K562 (cell line): ENCODE measurements around the gene ZNF23. TPM values are rescaled to one million over a fixed set of nuclear protein-coding genes. Genes with fewer than 3 reads are reported as not detected.
A peak's percentile ranks its signal among the peaks of the same experiment; 100 is the strongest.

ENCODE experiments used
- CBX2 ChIP-seq: fragments of 200-600 bp; sonication (generic); IDR thresholded peaks from one replicate; pipeline ENCODE4 v1.6.1; 2012; ENCODE audit warnings: mild to moderate bottlenecking, low read length, inconsistent platforms; ENCODE audit not compliant: insufficient read depth, poor library complexity, severe bottlenecking
- CBX3 ChIP-seq, 2 experiments: IDR thresholded peaks; 1 replicate in 1 of 2; 2 replicates in 1 of 2; pipeline ENCODE4 v1.6.1; 2012; ENCODE audit warnings: inconsistent platforms in 2 of 2, low read length in 2 of 2, borderline replicate concordance in 1 of 2, control low read depth in 1 of 2
- CBX5 ChIP-seq: IDR thresholded peaks from 2 replicates; pipeline ENCODE4 v1.6.1; 2014; ENCODE audit warnings: low read depth, borderline replicate concordance
- CCNT2 ChIP-seq: IDR thresholded peaks from 2 replicates; pipeline ENCODE4 v1.6.1; 2011; ENCODE audit warnings: borderline replicate concordance, low read depth, mild to moderate bottlenecking, moderate library complexity, mixed read lengths, low read length; ENCODE audit not compliant: insufficient read length; ENCODE audit errors: extremely low read depth
- CHD1 ChIP-seq: fragments of 200-600 bp; sonication (generic); IDR thresholded peaks from one replicate; pipeline ENCODE4 v1.6.1; 2012; ENCODE audit warnings: mild to moderate bottlenecking, moderate library complexity, low read length, inconsistent platforms
- CREBBP ChIP-seq: IDR thresholded peaks from one replicate; pipeline ENCODE4 v1.6.1; 2012; ENCODE audit warnings: low read depth, mild to moderate bottlenecking, control low read depth, inconsistent platforms, low read length
- HBP1 ChIP-seq: fragments of 450-650 bp; formaldehyde crosslinking; IDR thresholded peaks from 2 replicates; pipeline ENCODE4 v1.4.0; 2022; ENCODE audit warnings: missing genetic modification characterization
- HEY1 ChIP-seq: fragments of 250-450 bp; sonication (Bioruptor Pico); IDR thresholded peaks from 2 replicates; pipeline ENCODE4 v1.5.0; 2020; ENCODE audit warnings: mild to moderate bottlenecking, moderate library complexity, borderline replicate concordance
- MCM7 ChIP-seq, 2 experiments: fragments of 450-650 bp; IDR thresholded peaks; 2 replicates each; pipeline ENCODE4 v1.6.1; 2016 to 2018
- MYNN ChIP-seq, 2 experiments: sonication (generic); formaldehyde crosslinking in 1 of 2; IDR thresholded peaks; 2 replicates each; pipeline versions ENCODE4 v1.5.0 to v1.6.1; 2016 to 2020; ENCODE audit warnings: antibody characterized with exemption in 1 of 2, missing genetic modification reagents in 1 of 2
- NR4A1 ChIP-seq, 2 experiments: fragments of 250-450 bp in 1 of 2; fragments of 450-650 bp in 1 of 2; sonication (Bioruptor Pico) in 1 of 2; IDR thresholded peaks; 2 replicates each; pipeline versions ENCODE4 v1.4.0 to v1.6.1; 2016 to 2020; ENCODE audit warnings: mild to moderate bottlenecking in 2 of 2, missing compliant biosample characterization in 1 of 2, missing genetic modification characterization in 1 of 2, moderate library complexity in 1 of 2
- PML ChIP-seq: IDR thresholded peaks from 2 replicates; pipeline ENCODE4 v1.6.1; 2012; ENCODE audit warnings: low read length, inconsistent platforms
- RBFOX2 ChIP-seq: fragments of 200-400 bp; formaldehyde crosslinking; IDR thresholded peaks from 2 replicates; pipeline ENCODE4 v1.6.1; 2017; ENCODE audit warnings: low read depth, mild to moderate bottlenecking, low read length, moderate library complexity
- SIN3B ChIP-seq: fragments of 450-650 bp; IDR thresholded peaks from 2 replicates; pipeline ENCODE4 v1.6.1; 2017; ENCODE audit warnings: low read depth, mild to moderate bottlenecking, moderate library complexity
- SMARCA4 ChIP-seq: fragments of 450-650 bp; IDR thresholded peaks from 2 replicates; pipeline ENCODE4 v1.6.1; 2016
- TSC22D4 ChIP-seq: fragments of 450-650 bp; IDR thresholded peaks from 2 replicates; pipeline ENCODE4 v1.6.1; 2016; ENCODE audit warnings: missing genetic modification characterization, missing biosample characterization, control low read depth
- U2AF1 ChIP-seq: fragments of 200-400 bp; formaldehyde crosslinking; optimal IDR thresholded peaks from 2 replicates; pipeline ENCODE3; 2017; ENCODE audit warnings: mild to moderate bottlenecking, low read depth, low read length, moderate library complexity
- ZNF408 ChIP-seq: fragments of 250-450 bp; sonication (Bioruptor Pico); IDR thresholded peaks from 2 replicates; pipeline ENCODE4 v1.4.0; 2020; ENCODE audit warnings: low read depth, mild to moderate bottlenecking, moderate library complexity
- polyA plus RNA-seq, 8 experiments: library from polyadenylated mRNA; depleted of rRNA in 4 of 8; stranded (reverse) in 5 of 8; unstranded in 3 of 8; fragments of >200 nt; fragmentation: Nextera tagmentation in 2 of 8; fragmentation: Illumina TruSeq in 1 of 8; extraction: Ambion mirVana in 2 of 8; extraction: Trizol in 1 of 8; gene quantifications; 2 replicates each; pipeline versions ENCODE4 v1.2.1 to v1.2.3, GENCODE V29; 2011 to 2014; ENCODE audit warnings: inconsistent platforms in 1 of 8, missing spikeins in 1 of 8
- total RNA-seq, 7 experiments: library from RNA; depleted of rRNA in 6 of 7; stranded (reverse); fragments of >200 nt in 6 of 7; fragmentation: Illumina TruSeq in 2 of 7; extraction: Trizol in 2 of 7; gene quantifications; 2 replicates each; pipeline versions ENCODE4 v1.2.1 to v1.2.3, GENCODE V29; 2011 to 2021; ENCODE audit warnings: low replicate concordance in 1 of 7
- TF ChIP-seq, protein P1 (sequence below): fragments of 450-650 bp; IDR thresholded peaks from 2 replicates; pipeline ENCODE4 v1.6.1; 2018; ENCODE audit warnings: mild to moderate bottlenecking, low read depth; ENCODE audit not compliant: partially characterized antibody

The ZNF23 gene
- total and polyA plus RNA-seq, 9 of the 15 experiments (the other 6 are each of a cell fraction or from before 2014, with no cell fraction given) = 4.7 to 13.4 (median 11.2) TPM

DNA sequence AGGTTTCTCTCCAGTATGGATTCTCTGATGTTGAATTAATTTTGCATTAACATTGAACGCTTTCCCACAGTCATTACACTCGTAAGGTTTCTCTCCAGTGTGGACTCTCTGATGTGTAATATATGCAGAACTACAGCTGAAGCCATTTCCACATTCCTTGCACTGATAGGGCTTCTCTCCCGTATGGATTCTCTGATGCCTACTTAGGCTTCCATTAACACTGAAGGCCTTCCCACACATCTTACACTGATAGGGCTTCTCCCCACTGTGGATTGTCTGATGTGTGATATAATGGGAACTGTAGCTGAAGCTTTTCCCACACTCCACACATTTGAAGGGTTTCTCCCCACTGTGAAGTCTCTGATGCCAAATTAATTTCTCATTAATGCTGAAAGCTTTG, 13.0 kb downstream of the ZNF23 start (continued):
- no peak for TF ChIP-seq HBP1 (CRISPR knock-in tag)
- TF ChIP-seq NR4A1 (CRISPR knock-in tag; IDR thresholded peaks at IDR 0.05) = no peak
- no peak for TF ChIP-seq NR4A1 (tag; IDR thresholded peaks at IDR 0.05)
- no peak for TF ChIP-seq U2AF1
- TF ChIP-seq, protein P1, sequence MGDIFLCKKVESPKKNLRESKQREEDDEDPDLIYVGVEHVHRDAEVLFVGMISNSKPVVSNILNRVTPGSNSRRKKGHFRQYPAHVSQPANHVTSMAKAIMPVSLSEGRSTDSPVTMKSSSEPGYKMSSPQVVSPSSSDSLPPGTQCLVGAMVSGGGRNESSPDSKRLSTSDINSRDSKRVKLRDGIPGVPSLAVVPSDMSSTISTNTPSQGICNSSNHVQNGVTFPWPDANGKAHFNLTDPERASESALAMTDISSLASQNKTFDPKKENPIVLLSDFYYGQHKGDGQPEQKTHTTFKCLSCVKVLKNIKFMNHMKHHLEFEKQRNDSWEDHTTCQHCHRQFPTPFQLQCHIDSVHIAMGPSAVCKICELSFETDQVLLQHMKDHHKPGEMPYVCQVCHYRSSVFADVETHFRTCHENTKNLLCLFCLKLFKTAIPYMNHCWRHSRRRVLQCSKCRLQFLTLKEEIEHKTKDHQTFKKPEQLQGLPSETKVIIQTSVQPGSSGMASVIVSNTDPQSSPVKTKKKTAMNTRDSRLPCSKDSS = peak; percentile 80
- TF ChIP-seq CHD1 = no peak
- TF ChIP-seq MYNN (IDR thresholded peaks at IDR 0.05) = no peak
- no peak for TF ChIP-seq MYNN (CRISPR knock-in tag; IDR thresholded peaks at IDR 0.05)
- TF ChIP-seq CBX3 (IDR thresholded peaks at IDR 0.05; ENCODE audit: borderline replicate concordance in 1 of 2, low read length in 2 of 2) = peak in 1 of 2 experiments; percentile 85; a peak in 2 of 3 replicates
- no peak for TF ChIP-seq CCNT2
- TF ChIP-seq SMARCA4 = no peak
- TF ChIP-seq RBFOX2 = no peak
- TF ChIP-seq ZNF408 (CRISPR knock-in tag) = no peak
- TF ChIP-seq TSC22D4 (tag) = no peak
- TF ChIP-seq SIN3B = no peak
- no peak for TF ChIP-seq HEY1 (CRISPR knock-in tag)
- TF ChIP-seq PML = no peak
- TF ChIP-seq CREBBP = no peak
- no peak for TF ChIP-seq MCM7 (IDR thresholded peaks at IDR 0.05)
- peak; percentile 85 for TF ChIP-seq CBX5
- TF ChIP-seq CBX2 = no peak
